Measurements from ENCODE around the gene NOL9.

The NOL9 gene

GRCh38 chr1:6585081-6585722, 30.9 kb upstream of the NOL9 start:
- Histone ChIP-seq H2AFZ (ENCODE audit: low read depth, low read length) (no peak overlapping the region), H3K27ac (ENCODE audit: low read length) (no peak overlapping the region), H3K4me2 (ENCODE audit: low read length) (no peak overlapping the region), H3K9me3 (ENCODE audit: insufficient read depth, low read length) (no peaks in the 10 kb centered on the region), H3K4me3 (ENCODE audit: low read length) (no peak overlapping the region), H3K79me2 (ENCODE audit: low read length) (peaks cover 16% of the 10 kb centered on the region), H3K4me1 (ENCODE audit: low read length) (peaks cover 9% of the 10 kb centered on the region), H4K20me1 (ENCODE audit: insufficient read depth, low read length) (no peaks in the 10 kb centered on the region), H3K36me3 (replicated peaks; ENCODE audit: low read depth, low read length) (peaks cover under 1% of the 10 kb centered on the region), H3K9ac (ENCODE audit: low read length) (no peak overlapping the region), H3K27me3 (ENCODE audit: low read depth, low read length) (no peaks in the 10 kb centered on the region)
- TF ChIP-seq EZH2phosphoT487 (IDR thresholded peaks at IDR 0.05; ENCODE audit: low read depth) (no peak), CTCF (IDR thresholded peaks at IDR 0.05; ENCODE audit: low read depth, low read length) (no peak)

GRCh38 chr1:6584126-6585080, 30.1 kb upstream of the NOL9 start:
- Histone ChIP-seq H2AFZ (ENCODE audit: low read depth, low read length) (no peak overlapping the region), H3K79me2 (ENCODE audit: low read length) (peaks cover 19% of the 10 kb centered on the region), H4K20me1 (ENCODE audit: insufficient read depth, low read length) (no peaks in the 10 kb centered on the region), H3K9me3 (ENCODE audit: insufficient read depth, low read length) (no peaks in the 10 kb centered on the region), H3K4me2 (ENCODE audit: low read length) (no peak overlapping the region), H3K4me3 (ENCODE audit: low read length) (no peak overlapping the region), H3K9ac (ENCODE audit: low read length) (no peak overlapping the region), H3K4me1 (ENCODE audit: low read length) (peaks cover 10% of the 10 kb centered on the region), H3K27me3 (ENCODE audit: low read depth, low read length) (no peaks in the 10 kb centered on the region), H3K27ac (ENCODE audit: low read length) (no peak overlapping the region), H3K36me3 (replicated peaks; ENCODE audit: low read depth, low read length) (no peaks in the 10 kb centered on the region)
- no peak for TF ChIP-seq EZH2phosphoT487 (IDR thresholded peaks at IDR 0.05; ENCODE audit: low read depth)
- no peak for TF ChIP-seq CTCF (IDR thresholded peaks at IDR 0.05; ENCODE audit: low read depth, low read length)

GRCh38 chr1:6582370-6582769, 28.1 kb upstream of the NOL9 start:
- no peak overlapping the region for H2AFZ ChIP-seq (ENCODE audit: low read depth, low read length)
- H3K27ac ChIP-seq (ENCODE audit: low read length) = no peak overlapping the region
- H3K9me3 ChIP-seq (ENCODE audit: insufficient read depth, low read length) = no peaks in the 10 kb centered on the region
- no peaks in the 10 kb centered on the region for H3K27me3 ChIP-seq (ENCODE audit: low read depth, low read length)
- H3K4me1 ChIP-seq (ENCODE audit: low read length) = peaks cover 13% of the 10 kb centered on the region
- no peaks in the 10 kb centered on the region for H3K36me3 ChIP-seq (replicated peaks; ENCODE audit: low read depth, low read length)
- H3K4me2 ChIP-seq (ENCODE audit: low read length) = no peak overlapping the region
- H4K20me1 ChIP-seq (ENCODE audit: insufficient read depth, low read length) = no peaks in the 10 kb centered on the region
- no peak overlapping the region for H3K9ac ChIP-seq (ENCODE audit: low read length)
- H3K4me3 ChIP-seq (ENCODE audit: low read length) = no peak overlapping the region
- TF ChIP-seq CTCF (IDR thresholded peaks at IDR 0.05; ENCODE audit: low read depth, low read length) = no peak
- TF ChIP-seq EZH2phosphoT487 (IDR thresholded peaks at IDR 0.05; ENCODE audit: low read depth) = no peak
- H3K79me2 ChIP-seq (ENCODE audit: low read length) = peaks cover 19% of the 10 kb centered on the region

- Histone ChIP-seq H3K4me2 (ENCODE audit: low read length) (no peak overlapping the region), H3K27me3 (ENCODE audit: low read depth, low read length) (no peaks in the 10 kb centered on the region), H3K36me3 (replicated peaks; ENCODE audit: low read depth, low read length) (no peaks in the 10 kb centered on the region), H3K27ac (ENCODE audit: low read length) (no peak overlapping the region), H3K9ac (ENCODE audit: low read length) (no peak overlapping the region), H4K20me1 (ENCODE audit: insufficient read depth, low read length) (no peaks in the 10 kb centered on the region), H3K79me2 (ENCODE audit: low read length) (peaks cover 19% of the 10 kb centered on the region), H3K4me3 (ENCODE audit: low read length) (no peak overlapping the region), H2AFZ (ENCODE audit: low read depth, low read length) (no peak overlapping the region), H3K9me3 (ENCODE audit: insufficient read depth, low read length) (no peaks in the 10 kb centered on the region), H3K4me1 (ENCODE audit: low read length) (peaks cover 13% of the 10 kb centered on the region)
- TF ChIP-seq EZH2phosphoT487 (IDR thresholded peaks at IDR 0.05; ENCODE audit: low read depth) (no peak), CTCF (IDR thresholded peaks at IDR 0.05; ENCODE audit: low read depth, low read length) (no peak)
These were observed 27.4 kb upstream of the NOL9 start for GRCh38 chr1:6581561-6582305.
